Mucosa of rectum (tissue), 2 donors: ENCODE results near the gene PCDH9.

Experiments used
- H3K27ac ChIP-seq, 2 donors: one replicate each; pipeline ENCODE4 v1.7.0; 2013; ENCODE audit warnings: inconsistent platforms in 2 of 2, low read depth in 2 of 2, low read length in 2 of 2
- H3K27me3 ChIP-seq, 2 donors: one replicate each; pipeline ENCODE4 v1.7.0; 2013; ENCODE audit warnings: low read length in 2 of 2; ENCODE audit not compliant: control insufficient read depth in 2 of 2, insufficient read depth in 2 of 2
- H3K36me3 ChIP-seq, 2 donors: one replicate each; pipeline ENCODE4 v1.7.0; 2013; ENCODE audit warnings: low read length in 2 of 2; ENCODE audit not compliant: control insufficient read depth in 2 of 2, insufficient read depth in 2 of 2
- H3K4me1 ChIP-seq, 2 donors: one replicate each; pipeline ENCODE4 v1.7.0; 2013; ENCODE audit warnings: low read length in 2 of 2, mild to moderate bottlenecking in 1 of 2; ENCODE audit not compliant: control insufficient read depth in 2 of 2, insufficient read depth in 2 of 2
- H3K4me3 ChIP-seq, 2 donors: one replicate each; pipeline ENCODE4 v1.7.0; 2013; ENCODE audit warnings: low read length in 2 of 2
- H3K9ac ChIP-seq, 2 donors: one replicate each; pipeline ENCODE4 v1.7.0; 2013; ENCODE audit warnings: low read length in 2 of 2, low read depth in 1 of 2, mild to moderate bottlenecking in 1 of 2
- H3K9me3 ChIP-seq, 2 donors: one replicate each; pipeline ENCODE4 v1.7.0; 2013; ENCODE audit warnings: low read length in 2 of 2; ENCODE audit not compliant: control insufficient read depth in 2 of 2
- donor health status: healthy.
- donor health status: Normal muscosa, but diverticular disease.

Gene PCDH9

DNA sequence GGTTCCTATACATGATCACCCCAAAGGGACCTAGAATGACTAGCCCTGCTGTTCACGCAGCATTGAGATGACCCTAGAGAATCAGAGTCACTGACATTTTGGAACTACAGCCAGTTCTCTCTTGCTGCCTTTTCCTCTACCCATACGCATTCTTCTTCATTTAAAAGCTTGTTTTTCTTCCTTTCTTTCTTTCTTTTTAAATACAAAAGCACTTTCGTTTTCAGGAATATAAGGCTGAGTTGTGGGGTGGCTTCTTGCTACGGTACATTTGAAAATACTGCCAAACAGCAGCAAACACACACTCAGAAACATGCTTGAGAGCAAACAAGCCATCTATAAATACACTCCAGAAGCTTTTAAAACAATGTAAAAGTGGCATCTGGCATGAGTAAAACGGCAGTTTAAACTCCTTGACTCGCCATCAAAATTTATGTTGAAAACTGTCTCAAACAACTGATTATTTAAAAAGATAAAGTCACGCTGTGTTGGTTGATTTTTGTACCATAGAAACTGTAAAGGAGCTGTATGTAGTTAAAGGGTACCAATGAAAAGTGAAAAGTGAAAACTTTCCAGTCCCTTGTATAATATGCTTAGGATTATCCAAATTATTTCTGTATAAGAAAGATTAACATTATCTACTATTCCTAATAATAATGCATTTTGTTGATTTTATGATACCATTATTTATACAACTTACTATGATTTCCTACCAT, 95.6 kb downstream of the PCDH9 start:
- H3K27me3 ChIP-seq = no peaks in the 10 kb centered on the region
- H3K9ac ChIP-seq = no peak overlapping the region
- H3K36me3 ChIP-seq = no peaks in the 10 kb centered on the region
- no peak overlapping the region for H3K27ac ChIP-seq
- H3K4me3 ChIP-seq = peak overlapping the region in 1 of 2 donors; percentile 23
- H3K9me3 ChIP-seq = no peaks in the 10 kb centered on the region
- H3K4me1 ChIP-seq = no peaks in the 10 kb centered on the region

DNA sequence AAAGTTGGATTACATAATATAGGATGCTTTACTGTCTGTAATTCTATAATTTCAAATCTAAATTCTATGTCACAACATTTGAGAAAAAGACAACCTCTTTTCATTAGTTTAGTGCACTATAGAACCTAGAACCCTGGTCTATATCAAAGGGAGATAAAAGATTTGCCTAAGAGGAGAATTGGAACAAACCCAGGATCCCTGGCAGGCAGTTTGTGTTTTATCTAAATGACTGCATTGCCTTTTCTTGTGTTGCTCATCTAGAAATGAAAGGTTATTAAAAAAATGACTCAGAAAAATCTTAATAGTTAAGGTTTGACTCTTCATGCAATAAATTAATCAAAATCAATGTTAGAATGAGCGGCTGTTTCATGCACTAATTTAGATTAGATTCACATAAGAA, 96.7 kb downstream of the PCDH9 start:
- Histone ChIP-seq H3K36me3 (no peaks in the 10 kb centered on the region), H3K9me3 (no peaks in the 10 kb centered on the region), H3K4me1 (no peaks in the 10 kb centered on the region), H3K27ac (no peak overlapping the region), H3K9ac (no peak overlapping the region), H3K4me3 (no peak overlapping the region), H3K27me3 (no peaks in the 10 kb centered on the region)

GRCh38 chr13:67131393-67131792, 98.7 kb downstream of the PCDH9 start:
- H3K27me3 ChIP-seq = no peaks in the 10 kb centered on the region
- no peak overlapping the region for H3K27ac ChIP-seq
- H3K9me3 ChIP-seq = no peaks in the 10 kb centered on the region
- no peaks in the 10 kb centered on the region for H3K36me3 ChIP-seq
- no peaks in the 10 kb centered on the region for H3K4me1 ChIP-seq
- H3K9ac ChIP-seq = no peak overlapping the region
- no peak overlapping the region for H3K4me3 ChIP-seq

GRCh38 chr13:67130444-67130843, 99.7 kb downstream of the PCDH9 start:
- no peak overlapping the region for H3K27ac ChIP-seq
- H3K36me3 ChIP-seq = no peaks in the 10 kb centered on the region
- no peaks in the 10 kb centered on the region for H3K27me3 ChIP-seq
- no peaks in the 10 kb centered on the region for H3K9me3 ChIP-seq
- H3K4me3 ChIP-seq = no peak overlapping the region
- no peaks in the 10 kb centered on the region for H3K4me1 ChIP-seq
- H3K9ac ChIP-seq = no peak overlapping the region

- H3K27ac ChIP-seq = no peak overlapping the region
- no peaks in the 10 kb centered on the region for H3K36me3 ChIP-seq
- H3K9ac ChIP-seq = no peak overlapping the region
- H3K9me3 ChIP-seq = no peaks in the 10 kb centered on the region
- H3K4me1 ChIP-seq = no peaks in the 10 kb centered on the region
- H3K4me3 ChIP-seq = no peak overlapping the region
- no peaks in the 10 kb centered on the region for H3K27me3 ChIP-seq
These were observed 102.0 kb downstream of the PCDH9 start for GRCh38 chr13:67128136-67128535.

- H3K27ac ChIP-seq = no peak overlapping the region
- H3K36me3 ChIP-seq = no peaks in the 10 kb centered on the region
These were observed 104.5 kb downstream of the PCDH9 start for GRCh38 chr13:67125681-67126080.

GRCh38 chr13:67123165-67123564, 107.0 kb downstream of the PCDH9 start:
- no peaks in the 10 kb centered on the region for H3K27me3 ChIP-seq
- H3K9ac ChIP-seq = no peak overlapping the region
- no peak overlapping the region for H3K27ac ChIP-seq
- H3K36me3 ChIP-seq = no peaks in the 10 kb centered on the region
- no peaks in the 10 kb centered on the region for H3K9me3 ChIP-seq
- no peak overlapping the region for H3K4me3 ChIP-seq
- no peaks in the 10 kb centered on the region for H3K4me1 ChIP-seq

More at GRCh38 chr13:67125681-67126080, 104.5 kb downstream of the PCDH9 start:
- Histone ChIP-seq H3K9me3 (no peaks in the 10 kb centered on the region), H3K4me1 (no peaks in the 10 kb centered on the region), H3K9ac (no peak overlapping the region), H3K4me3 (no peak overlapping the region), H3K27me3 (no peaks in the 10 kb centered on the region)

GRCh38 chr13:67122251-67122650, 107.9 kb downstream of the PCDH9 start:
- no peak overlapping the region for H3K27ac ChIP-seq
- no peaks in the 10 kb centered on the region for H3K36me3 ChIP-seq
- H3K4me1 ChIP-seq = no peaks in the 10 kb centered on the region
- H3K9ac ChIP-seq = no peak overlapping the region
- H3K9me3 ChIP-seq = no peaks in the 10 kb centered on the region
- H3K27me3 ChIP-seq = no peaks in the 10 kb centered on the region
- H3K4me3 ChIP-seq = no peak overlapping the region

- Histone ChIP-seq H3K36me3 (no peaks in the 10 kb centered on the region), H3K9me3 (no peaks in the 10 kb centered on the region), H3K27ac (no peak overlapping the region), H3K27me3 (no peaks in the 10 kb centered on the region), H3K9ac (no peak overlapping the region), H3K4me1 (no peaks in the 10 kb centered on the region), H3K4me3 (no peak overlapping the region)
These were observed 109.1 kb downstream of the PCDH9 start for GRCh38 chr13:67120872-67121531.

DNA sequence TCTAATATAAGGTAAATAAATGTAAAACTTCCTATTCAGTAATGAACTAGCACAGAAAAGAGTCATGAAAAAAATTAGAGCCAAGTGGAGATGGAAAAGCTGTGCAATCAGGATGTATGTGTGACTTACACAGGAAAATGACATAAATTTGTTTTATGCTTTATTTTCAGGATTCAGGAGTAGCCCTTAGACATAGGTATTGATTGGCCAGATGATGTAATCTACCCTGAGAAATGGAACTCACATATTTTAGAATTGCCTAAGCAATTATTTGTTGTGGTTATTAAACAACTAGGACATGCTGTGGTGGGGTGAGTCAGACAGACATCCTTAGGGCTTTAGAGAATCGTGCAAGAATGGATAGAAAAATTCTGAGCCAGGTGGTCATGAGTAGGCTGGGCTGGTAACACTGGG, 110.6 kb downstream of the PCDH9 start:
- no peak overlapping the region for H3K27ac ChIP-seq
- H3K4me3 ChIP-seq = no peak overlapping the region
- H3K9me3 ChIP-seq = no peaks in the 10 kb centered on the region
- no peaks in the 10 kb centered on the region for H3K36me3 ChIP-seq
- no peak overlapping the region for H3K9ac ChIP-seq
- no peaks in the 10 kb centered on the region for H3K27me3 ChIP-seq
- H3K4me1 ChIP-seq = no peaks in the 10 kb centered on the region
